Endothelial cell of umbilical vein (primary cell): Measurements from ENCODE around the gene NCOA5. TPM values are rescaled to one million over a fixed set of nuclear protein-coding genes. Genes with fewer than 3 reads are reported as not detected.

Experiments
- BruUV-seq: library from RNA; stranded (reverse); fragments of 400-500 nt; replicated peaks from 2 replicates; lab custom pipeline; 2021; lab: Mats Ljungman, UMichigan
- CTCF ChIA-PET: fragments of 300-600, 350-600 bp; sonication (Branson Sonifier 250); formaldehyde crosslinking; loops from one replicate; lab custom pipeline; 2021; ENCODE audit warnings: antibody characterized with exemption, inconsistent platforms; lab: Charles Lee
- POLR2A ChIA-PET: fragments of 300-600, 350-600 bp; sonication (Branson Sonifier 250); formaldehyde crosslinking; loops from one replicate; lab custom pipeline; 2021; ENCODE audit warnings: antibody characterized with exemption, inconsistent platforms; lab: Charles Lee
- DNase-seq: peaks from one replicate; pipeline ENCODE4 v3.0.0-alpha.2; 2011; ENCODE audit warnings: low read depth, low spot score
- FAIRE-seq: peaks from 2 replicates; lab custom pipeline; 2011; peaks lifted over from hg19 to GRCh38; lab: Jason Lieb, UNC
- H2AFZ ChIP-seq: 2 replicates; pipeline ENCODE4 v1.6.0; 2012; ENCODE audit warnings: low read depth, low read length, control low read depth, inconsistent platforms
- H3K27ac ChIP-seq: 2 replicates; pipeline ENCODE4 v1.5.1; 2011; ENCODE audit warnings: low read depth, mild to moderate bottlenecking, control low read depth, low read length, moderate library complexity; ENCODE audit not compliant: insufficient read depth
- H3K27me3 ChIP-seq, 2 experiments: 2 replicates each; pipeline versions ENCODE4 v1.6.0 to v1.6.1; 2011; ENCODE audit warnings: low read length in 2 of 2, mixed read lengths in 1 of 2; ENCODE audit not compliant: control insufficient read depth in 2 of 2, insufficient read depth in 2 of 2
- H3K36me3 ChIP-seq, 2 experiments: 2 replicates in 1 of 2; 3 replicates in 1 of 2; pipeline ENCODE4 v1.5.1; 2011; ENCODE audit warnings: low read length in 2 of 2, mild to moderate bottlenecking in 1 of 2, moderate library complexity in 1 of 2; ENCODE audit not compliant: control insufficient read depth in 2 of 2, insufficient read depth in 2 of 2; ENCODE audit errors: extremely low read depth in 1 of 2
- H3K4me1 ChIP-seq: 3 replicates; pipeline ENCODE4 v1.5.1; 2011; ENCODE audit warnings: mild to moderate bottlenecking, low read length; ENCODE audit not compliant: control insufficient read depth, insufficient read depth; ENCODE audit errors: extremely low read depth
- H3K4me2 ChIP-seq: 2 replicates; pipeline ENCODE4 v1.6.1; 2011; ENCODE audit warnings: low read length, control low read depth, mixed read lengths; ENCODE audit not compliant: insufficient read depth
- H3K4me3 ChIP-seq, 3 experiments: fragments of 200-600 bp in 1 of 3; sonication (generic), shearing (Covaris generic) in 1 of 3; replicated peaks in 1 of 3; 2 replicates each; pipeline ENCODE4 v1.5.1; 2011 to 2016; ENCODE audit warnings: control low read depth in 3 of 3, low read length in 3 of 3, mild to moderate bottlenecking in 2 of 3, inconsistent platforms in 1 of 3, low read depth in 1 of 3, moderate library complexity in 1 of 3; ENCODE audit not compliant: insufficient read depth in 1 of 3
- H3K79me2 ChIP-seq: 2 replicates; pipeline ENCODE4 v1.6.0; 2012; ENCODE audit warnings: low read length, inconsistent platforms; ENCODE audit not compliant: control insufficient read depth, insufficient read depth
- H3K9ac ChIP-seq: replicated peaks from 2 replicates; pipeline ENCODE3; 2011; ENCODE audit warnings: low read length, control low read depth; ENCODE audit not compliant: insufficient read depth; ENCODE audit errors: extremely low read depth
- H3K9me1 ChIP-seq: replicated peaks from 3 replicates; pipeline ENCODE4 v1.6.0; 2011; ENCODE audit warnings: mild to moderate bottlenecking, low read length; ENCODE audit not compliant: control insufficient read depth, insufficient read depth; ENCODE audit errors: extremely low read depth
- H3K9me3 ChIP-seq: replicated peaks from 2 replicates; pipeline ENCODE4 v1.5.1; 2012; ENCODE audit warnings: low read length, inconsistent platforms; ENCODE audit not compliant: control insufficient read depth, insufficient read depth
- H4K20me1 ChIP-seq: replicated peaks from 2 replicates; pipeline ENCODE3; 2011; ENCODE audit warnings: mild to moderate bottlenecking, low read length; ENCODE audit not compliant: control insufficient read depth, insufficient read depth; ENCODE audit errors: extremely low read depth
- CTCF ChIP-seq, 2 donors: IDR thresholded peaks; 1 replicate in 1 of 2; 2 replicates in 1 of 2; pipeline ENCODE4 v1.5.1; 2011; ENCODE audit warnings: low read length in 2 of 2, mild to moderate bottlenecking in 2 of 2, moderate library complexity in 2 of 2, control low read depth in 1 of 2, inconsistent platforms in 1 of 2, low read depth in 1 of 2; ENCODE audit not compliant: insufficient read depth in 1 of 2; ENCODE audit errors: extremely low read depth in 1 of 2
- EZH2 ChIP-seq: IDR thresholded peaks from 2 replicates; pipeline ENCODE4 v1.6.1; 2012; ENCODE audit warnings: borderline replicate concordance, low read depth, mild to moderate bottlenecking, moderate library complexity, low read length, inconsistent platforms; ENCODE audit not compliant: severe bottlenecking
- FOS ChIP-seq: IDR thresholded peaks from 2 replicates; pipeline ENCODE4 v1.6.1; 2011; ENCODE audit warnings: mild to moderate bottlenecking, low read length, moderate library complexity, borderline replicate concordance; ENCODE audit not compliant: insufficient read depth
- GATA2 ChIP-seq: IDR thresholded peaks from 2 replicates; pipeline ENCODE4 v1.7.0; 2011; ENCODE audit warnings: low read depth, mild to moderate bottlenecking, moderate library complexity, mixed read lengths, low read length; ENCODE audit not compliant: insufficient read length, insufficient read depth
- JUN ChIP-seq: IDR thresholded peaks from 2 replicates; pipeline ENCODE4 v1.6.1; 2011; ENCODE audit warnings: borderline replicate concordance, low read depth; ENCODE audit not compliant: insufficient read length, insufficient read depth
- dilution Hi-C: fragments of 300-500 bp; cut with MboI; formaldehyde crosslinking; loops from one replicate; pipeline ENCODE4 v1.15.0; 2019; ENCODE audit warnings: low sequenced_read_pairs; ENCODE audit not compliant: extremely low pct_ligation_motif_present
- intact Hi-C: fragments of 100-400 bp; cut with micrococcal nuclease; formaldehyde crosslinking; loops from one replicate; pipeline ENCODE4 v1.10.0; 2022
- polyA plus RNA-seq, 4 experiments: library from polyadenylated mRNA; depleted of rRNA in 3 of 4; stranded (reverse) in 3 of 4; unstranded in 1 of 4; fragments of >200 nt; gene quantifications; 2 replicates each; pipeline versions ENCODE4 v1.2.1 to v1.2.3, GENCODE V29; 2011 to 2012; ENCODE audit warnings: missing spikeins in 1 of 4
- total RNA-seq: library from RNA; stranded (reverse); gene quantifications from 2 replicates; pipeline ENCODE4 v1.2.3, GENCODE V29; 2021

Gene NCOA5
- total and polyA plus RNA-seq, 2 donors (not counting 3 experiments of a cell fraction or from before 2014, with no cell fraction given): 32.0 to 39.5 TPM

GRCh38 chr20:46119028-46119546 lies 29.3 kb upstream of the NCOA5 start:
- intact Hi-C loops: loop anchor here (2.0 kb wide), 1 partner anchor 28 kb away; no protein-coding TSS in a partner anchor
- no peak for FAIRE-seq
- Histone ChIP-seq H4K20me1 (no peaks in the 10 kb centered on the region), H3K9me1 (no peaks in the 10 kb centered on the region), H3K4me1 (peaks cover 28% of the 10 kb centered on the region), H3K36me3 (peaks cover 0 to 12% of the 10 kb centered on the region in 2 experiments), H3K9me3 (no peaks in the 10 kb centered on the region), H3K79me2 (no peaks in the 10 kb centered on the region), H3K9ac (no peak overlapping the region), H3K27ac (no peak overlapping the region), H2AFZ (no peak overlapping the region), H3K27me3 (peaks cover 2 to 5% of the 10 kb centered on the region in 2 experiments), H3K4me3 (peak overlapping the region in 2 of 3 experiments; percentile 4 to 9), H3K4me2 (peak overlapping the region; percentile 46)
- ChIA-PET CTCF (interaction anchor here (1.7 to 2.1 kb wide), 2 partner anchors 9 to 13 kb away, joined by 8 to 9 read pairs; no protein-coding TSS in a partner anchor), POLR2A (no interaction called here)
- dilution Hi-C loops: no loop called here
- peak; percentile 9 for DNase-seq
- BruUV-seq: no TSS peak
- TF ChIP-seq EZH2 (no peak), JUN (no peak), GATA2 (no peak), CTCF (IDR thresholded peaks at IDR 0.05; ENCODE audit: extremely low read depth in 1 of 2, insufficient read depth in 1 of 2, low read depth in 1 of 2, low read length in 2 of 2) (no peak), FOS (no peak)
